Activated T-helper 1 cell treated with anti-CD3 and anti-CD28 coated beads, Interleukin-12 subunit alpha, Interleukin-12 subunit beta, Interleukin-2, Interleukin-4 antibody, amounts not matched to agents 30 ng/mL and 10 ng/mL and 1 ng/mL, durations not matched to agents 14 hours and 24 hours and 36 hours (primary cell): ENCODE data around the gene TRIM38. TPM values are rescaled to one million over a fixed set of nuclear protein-coding genes. Genes with fewer than 3 reads are reported as not detected.

Experiments
- DNase-seq: peaks from one replicate; pipeline ENCODE4 v3.0.0; 2021; ENCODE audit warnings: low spot score
- H3K27ac Mint-ChIP-seq: one replicate; pipeline ENCODE4 v1.8.0; 2021; ENCODE audit warnings: mild to moderate bottlenecking, mixed read lengths
- H3K27me3 Mint-ChIP-seq: one replicate; pipeline ENCODE4 v1.8.0; 2022; ENCODE audit warnings: mild to moderate bottlenecking, moderate library complexity, mixed read lengths; ENCODE audit not compliant: insufficient read depth
- H3K36me3 Mint-ChIP-seq: one replicate; pipeline ENCODE4 v1.8.0; 2021; ENCODE audit warnings: low read depth, mixed read lengths
- H3K4me1 Mint-ChIP-seq: one replicate; pipeline ENCODE4 v1.8.0; 2021; ENCODE audit warnings: low read depth, mixed read lengths
- H3K4me3 Mint-ChIP-seq: one replicate; pipeline ENCODE4 v1.8.0; 2021; ENCODE audit warnings: mild to moderate bottlenecking, moderate library complexity, mixed read lengths
- H3K9me3 Mint-ChIP-seq: one replicate; pipeline ENCODE4 v1.8.0; 2021; ENCODE audit warnings: mixed read lengths
- intact Hi-C: fragments of 100-400 bp; cut with micrococcal nuclease; formaldehyde crosslinking; loops from one replicate; pipeline ENCODE4 v1.15.1; 2024
- total RNA-seq: library from RNA; stranded (reverse); gene quantifications from 2 replicates; pipeline ENCODE4 v1.2.3, GENCODE V29; 2022

TRIM38 gene, protein sequence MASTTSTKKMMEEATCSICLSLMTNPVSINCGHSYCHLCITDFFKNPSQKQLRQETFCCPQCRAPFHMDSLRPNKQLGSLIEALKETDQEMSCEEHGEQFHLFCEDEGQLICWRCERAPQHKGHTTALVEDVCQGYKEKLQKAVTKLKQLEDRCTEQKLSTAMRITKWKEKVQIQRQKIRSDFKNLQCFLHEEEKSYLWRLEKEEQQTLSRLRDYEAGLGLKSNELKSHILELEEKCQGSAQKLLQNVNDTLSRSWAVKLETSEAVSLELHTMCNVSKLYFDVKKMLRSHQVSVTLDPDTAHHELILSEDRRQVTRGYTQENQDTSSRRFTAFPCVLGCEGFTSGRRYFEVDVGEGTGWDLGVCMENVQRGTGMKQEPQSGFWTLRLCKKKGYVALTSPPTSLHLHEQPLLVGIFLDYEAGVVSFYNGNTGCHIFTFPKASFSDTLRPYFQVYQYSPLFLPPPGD
- 24.5 and 25.3 TPM in 2 replicates for total RNA-seq

DNA sequence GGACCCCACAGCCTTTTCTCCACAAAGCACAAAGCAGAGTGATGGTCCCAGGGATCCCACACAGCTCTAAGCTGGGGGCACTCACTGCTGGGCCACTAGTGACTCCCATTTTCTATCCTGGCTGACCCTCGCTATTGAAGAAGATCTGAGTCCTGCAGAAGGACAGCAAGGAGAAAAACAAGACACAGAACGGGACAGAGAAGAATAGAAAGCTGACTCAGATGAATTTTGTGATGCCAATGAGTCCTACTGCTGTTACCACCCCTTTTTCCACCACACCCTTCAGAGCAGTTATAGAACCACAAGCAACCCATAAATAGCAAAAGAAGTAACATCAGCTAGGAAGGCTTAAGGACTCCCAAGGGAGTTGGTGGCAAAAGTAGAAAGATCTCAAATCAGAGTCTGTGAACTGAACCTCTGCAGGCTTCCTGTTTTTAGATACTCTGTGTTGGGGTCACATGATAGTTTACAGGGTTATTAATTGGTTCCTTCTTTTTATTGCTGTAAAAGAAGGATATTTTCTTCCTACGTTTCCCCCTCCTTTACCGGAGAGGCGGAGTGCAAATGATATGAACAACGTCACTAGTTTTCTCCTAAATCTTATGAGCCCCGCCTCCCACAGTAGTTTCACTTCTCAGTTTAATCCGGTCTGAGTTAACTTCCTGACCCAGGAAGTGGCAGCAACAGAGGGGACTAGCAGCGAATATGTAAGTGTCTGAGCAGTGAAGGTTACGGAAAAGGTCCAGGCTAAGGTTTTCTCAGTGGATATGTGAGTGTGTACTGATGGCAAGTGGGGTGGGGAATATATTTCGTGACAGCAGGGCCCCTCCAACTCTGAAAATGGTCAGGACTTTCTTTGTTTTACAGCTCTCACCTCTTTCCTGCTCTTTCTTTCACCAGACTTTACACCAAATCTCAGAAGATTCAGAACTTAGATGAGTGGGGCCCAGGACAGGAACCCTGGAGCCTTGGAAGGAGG is at the start of gene TRIM38:
Gene TRIM38 (plus strand): TSS at position 654 of the 979 bp plus-strand sequence. CDS start 3,721 bp downstream, outside the sequence.
- Mint-ChIP-seq H3K27me3 (no peaks in the 10 kb centered on the region), H3K27ac (peak within 1 kb of the TSS; percentile 95), H3K4me3 (peak within 1 kb of the TSS; percentile 94), H3K36me3 (peaks cover 43% of the 10 kb centered on the region), H3K9me3 (peaks cover 28% of the 10 kb centered on the region), H3K4me1 (peaks cover 85% of the 10 kb centered on the region)
- DNase-seq: peak; percentile 76
- intact Hi-C loops: loop anchor here (1.0 to 10.0 kb wide), 11 partner anchors 14 to 1028 kb away; partner anchors contain the start of gene RIPOR2

DNA sequence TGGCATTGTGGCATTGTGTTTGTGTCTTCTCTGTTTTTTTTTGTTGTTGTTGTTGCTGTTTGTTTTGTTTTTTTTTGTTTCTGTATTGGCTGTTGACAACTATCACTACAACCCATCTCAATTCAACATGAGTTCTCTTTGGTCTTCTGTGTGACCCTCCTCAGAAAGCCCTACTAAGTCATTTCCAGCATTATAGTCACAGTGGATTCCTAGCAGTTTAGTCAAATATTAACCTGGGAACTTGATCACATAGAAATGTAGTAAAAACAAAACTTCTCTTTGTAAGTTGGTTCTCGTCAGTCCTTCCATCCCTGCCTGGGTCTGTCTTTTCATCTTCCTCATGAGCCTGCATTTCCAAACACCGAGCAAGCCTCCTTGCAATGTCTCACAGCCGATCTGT is 48.9 kb upstream of the TRIM38 start:
- Mint-ChIP-seq H3K27ac (peak overlapping the region; percentile 81), H3K9me3 (peaks cover 10% of the 10 kb centered on the region), H3K4me3 (no peak overlapping the region), H3K27me3 (no peaks in the 10 kb centered on the region), H3K36me3 (peaks cover 1% of the 10 kb centered on the region), H3K4me1 (peaks cover 21% of the 10 kb centered on the region)
- no peak for DNase-seq
- intact Hi-C loops: loop anchor here (5.0 kb wide), 1 partner anchor 49 kb away; the partner anchor contains the start of gene TRIM38

DNA sequence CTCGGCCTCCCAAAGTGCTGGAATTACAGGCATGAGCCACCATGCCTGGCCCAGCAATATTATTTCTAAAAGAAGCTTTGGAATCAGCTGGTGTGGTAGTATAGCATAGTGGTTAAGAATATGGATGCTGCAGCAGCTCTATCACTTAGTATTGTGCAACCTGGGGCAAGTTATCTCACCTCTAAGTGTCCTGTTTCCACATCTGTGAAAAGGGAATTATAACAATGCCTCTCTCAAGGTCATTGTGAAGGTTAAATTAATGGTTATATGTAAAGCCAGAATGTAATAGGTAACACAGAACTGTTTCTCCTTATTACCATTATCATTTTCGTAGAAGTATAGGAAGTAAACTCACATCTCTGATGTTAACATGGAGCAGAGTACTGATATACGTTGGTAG is 46.3 kb upstream of the TRIM38 start:
- H3K9me3 Mint-ChIP-seq: peaks cover 10% of the 10 kb centered on the region
- no peaks in the 10 kb centered on the region for H3K27me3 Mint-ChIP-seq
- no peak for DNase-seq
- H3K27ac Mint-ChIP-seq: no peak overlapping the region
- intact Hi-C loops: no loop called here
- peaks cover 27% of the 10 kb centered on the region for H3K4me1 Mint-ChIP-seq
- H3K4me3 Mint-ChIP-seq: no peak overlapping the region
- H3K36me3 Mint-ChIP-seq: peaks cover 1% of the 10 kb centered on the region

DNA sequence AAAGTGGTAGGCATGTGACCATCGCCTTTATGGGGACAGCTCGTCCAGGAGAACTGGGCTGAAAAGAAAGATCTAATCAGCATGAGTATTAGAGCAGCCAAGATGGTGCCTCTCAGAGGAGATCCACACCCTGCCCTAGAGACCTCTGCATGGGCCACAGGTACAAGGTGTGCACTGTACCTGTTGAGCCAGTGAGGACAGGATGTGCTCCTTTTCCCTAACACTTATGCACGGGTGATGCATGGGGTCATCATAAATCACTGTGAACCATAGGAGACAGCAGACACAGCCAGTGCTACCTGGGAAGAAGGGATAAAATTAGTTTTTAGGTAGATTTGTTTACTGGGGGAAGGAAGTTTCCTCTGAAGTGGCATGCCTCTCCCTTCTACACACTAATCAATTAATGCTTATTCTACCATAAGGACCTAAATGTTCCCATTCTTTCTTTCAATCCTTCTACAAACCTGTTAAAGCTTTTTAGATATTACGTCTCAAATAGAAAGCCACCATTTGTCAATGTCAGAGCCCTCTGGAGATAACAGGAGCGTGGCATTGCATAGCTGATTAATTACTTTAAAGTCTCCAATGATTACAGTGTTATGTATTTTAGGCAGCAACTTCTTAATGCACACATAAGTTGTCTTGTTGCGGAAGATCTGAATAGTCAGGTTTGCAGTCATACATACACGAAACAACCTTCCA is 45.7 kb upstream of the TRIM38 start:
- peaks cover 10% of the 10 kb centered on the region for H3K9me3 Mint-ChIP-seq
- intact Hi-C loops: no loop called here
- H3K36me3 Mint-ChIP-seq: peaks cover 1% of the 10 kb centered on the region
- H3K4me1 Mint-ChIP-seq: peaks cover 27% of the 10 kb centered on the region
- H3K27ac Mint-ChIP-seq: no peak overlapping the region
- no peak for DNase-seq
- H3K4me3 Mint-ChIP-seq: no peak overlapping the region
- no peaks in the 10 kb centered on the region for H3K27me3 Mint-ChIP-seq

DNA sequence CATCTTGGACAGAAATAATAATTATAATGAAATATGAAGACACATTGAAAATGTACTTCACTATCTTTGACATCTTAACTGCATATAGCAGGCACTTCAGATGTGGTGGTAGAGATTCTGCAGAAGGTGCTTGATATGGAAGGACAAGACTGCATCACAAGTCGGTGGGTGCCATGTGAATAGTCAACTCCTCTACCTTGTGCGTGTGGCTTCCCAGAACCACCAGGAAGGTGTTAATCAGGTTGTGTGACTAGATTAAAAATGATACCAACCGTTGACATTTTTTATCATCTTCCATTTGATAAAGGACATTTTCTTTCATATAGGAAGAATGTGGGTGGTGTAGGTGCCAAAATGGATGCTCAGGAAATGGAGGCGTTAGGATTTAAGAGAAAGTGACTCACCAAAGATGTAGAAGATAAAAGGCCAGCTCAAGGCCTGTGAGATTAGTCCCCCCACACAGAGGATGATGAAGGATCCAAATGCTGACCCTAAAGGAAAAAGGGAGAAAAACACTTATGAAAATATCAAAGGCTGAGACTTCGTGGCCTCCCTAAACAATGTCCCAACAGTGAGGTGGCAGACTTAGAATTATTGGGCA is 44.4 kb upstream of the TRIM38 start:
- intact Hi-C loops: loop anchor here (2.0 kb wide), 1 partner anchor 27 kb away; no protein-coding TSS in a partner anchor
- DNase-seq: no peak
- peak overlapping the region; percentile 35 for H3K27ac Mint-ChIP-seq

DNA sequence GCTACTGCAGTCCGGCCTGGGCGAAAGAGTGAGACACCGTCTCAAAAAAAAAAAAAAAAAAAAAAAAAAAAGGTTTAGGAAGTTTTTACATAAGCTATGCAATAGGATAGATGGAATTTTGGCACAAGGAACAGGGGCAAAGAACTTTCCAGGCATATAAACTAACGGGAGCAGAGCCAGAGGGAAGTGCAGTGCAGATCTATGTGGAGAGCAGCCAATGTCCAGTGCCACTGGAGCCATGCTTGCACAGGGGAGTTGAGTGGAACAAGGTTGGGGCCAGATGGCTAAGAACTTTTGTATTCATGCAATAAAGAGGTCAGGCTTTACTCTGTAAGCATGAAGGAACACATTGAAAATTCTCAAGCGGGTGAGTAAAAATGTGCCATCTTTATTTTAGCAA is 42.9 kb upstream of the TRIM38 start:
- H3K36me3 Mint-ChIP-seq: no peaks in the 10 kb centered on the region
- H3K27me3 Mint-ChIP-seq: no peaks in the 10 kb centered on the region
- no peak for DNase-seq
- peaks cover 17% of the 10 kb centered on the region for H3K4me1 Mint-ChIP-seq
- peaks cover 10% of the 10 kb centered on the region for H3K9me3 Mint-ChIP-seq
- no peak overlapping the region for H3K4me3 Mint-ChIP-seq
- intact Hi-C loops: loop anchor here (2.0 kb wide), 1 partner anchor 25 kb away; no protein-coding TSS in a partner anchor
- H3K27ac Mint-ChIP-seq: no peak overlapping the region

More for the DNA sequence above, 44.4 kb upstream of the TRIM38 start:
- Mint-ChIP-seq H3K9me3 (peaks cover 10% of the 10 kb centered on the region), H3K4me1 (peaks cover 27% of the 10 kb centered on the region), H3K27me3 (no peaks in the 10 kb centered on the region), H3K36me3 (peaks cover 1% of the 10 kb centered on the region), H3K4me3 (no peak overlapping the region)

DNA sequence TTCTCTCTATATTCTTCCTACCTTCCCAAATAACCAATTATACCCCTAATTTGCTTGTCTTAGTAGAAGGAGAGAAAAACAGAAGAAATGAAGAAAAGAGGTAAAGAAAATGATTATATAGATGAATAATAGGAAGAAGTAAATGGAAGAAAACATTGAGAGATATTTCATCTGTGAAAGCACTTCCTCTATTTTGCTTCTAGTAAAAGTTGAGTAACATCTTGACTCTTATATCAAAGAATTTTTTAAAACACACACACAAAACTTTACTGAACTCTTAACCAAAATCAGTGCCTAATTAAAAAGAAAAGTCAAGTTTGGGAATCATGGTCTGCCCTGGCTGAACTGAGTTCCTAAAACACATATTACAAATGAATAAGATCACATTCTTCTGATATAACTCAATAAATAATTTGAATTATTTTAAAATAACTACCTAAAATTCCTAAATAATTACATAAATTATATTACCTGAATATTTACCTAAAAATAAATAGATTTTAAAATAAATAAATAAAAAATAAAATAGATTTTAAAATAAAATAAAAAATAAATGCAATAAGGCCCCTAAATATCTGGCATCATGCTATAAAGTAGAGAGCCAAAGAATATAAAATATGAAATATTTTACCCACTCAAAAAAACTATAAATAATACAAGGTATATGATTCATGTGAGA is 40.9 kb upstream of the TRIM38 start:
- H3K4me1 Mint-ChIP-seq: peaks cover 17% of the 10 kb centered on the region
- no peaks in the 10 kb centered on the region for H3K36me3 Mint-ChIP-seq
- no peak overlapping the region for H3K27ac Mint-ChIP-seq
- intact Hi-C loops: no loop called here
- no peaks in the 10 kb centered on the region for H3K27me3 Mint-ChIP-seq
- H3K4me3 Mint-ChIP-seq: no peak overlapping the region
- H3K9me3 Mint-ChIP-seq: peaks cover 10% of the 10 kb centered on the region
- no peak for DNase-seq

DNA sequence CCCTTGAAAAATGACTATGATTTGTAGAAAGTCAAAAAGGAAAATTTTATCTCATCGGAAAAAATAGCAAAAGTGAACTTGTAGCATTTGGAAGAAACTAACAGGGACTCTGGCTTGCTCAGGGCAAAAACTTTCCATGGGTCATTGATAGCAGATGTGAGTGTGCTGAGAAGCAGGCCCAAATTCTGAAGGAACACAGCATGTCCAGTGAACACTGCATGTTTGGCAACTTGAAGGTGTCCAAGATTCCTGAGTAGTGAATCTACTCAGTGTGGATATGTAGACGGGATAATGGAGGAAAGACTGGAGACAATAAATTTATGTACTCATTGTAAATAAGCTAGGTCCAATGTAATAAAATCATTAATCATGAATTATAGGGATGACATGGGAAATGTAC is 40.3 kb upstream of the TRIM38 start:
- DNase-seq: no peak
- Mint-ChIP-seq H3K27me3 (no peaks in the 10 kb centered on the region), H3K4me1 (peaks cover 23% of the 10 kb centered on the region), H3K9me3 (peaks cover 10% of the 10 kb centered on the region), H3K4me3 (no peak overlapping the region), H3K36me3 (no peaks in the 10 kb centered on the region), H3K27ac (no peak overlapping the region)
- intact Hi-C loops: no loop called here

DNA sequence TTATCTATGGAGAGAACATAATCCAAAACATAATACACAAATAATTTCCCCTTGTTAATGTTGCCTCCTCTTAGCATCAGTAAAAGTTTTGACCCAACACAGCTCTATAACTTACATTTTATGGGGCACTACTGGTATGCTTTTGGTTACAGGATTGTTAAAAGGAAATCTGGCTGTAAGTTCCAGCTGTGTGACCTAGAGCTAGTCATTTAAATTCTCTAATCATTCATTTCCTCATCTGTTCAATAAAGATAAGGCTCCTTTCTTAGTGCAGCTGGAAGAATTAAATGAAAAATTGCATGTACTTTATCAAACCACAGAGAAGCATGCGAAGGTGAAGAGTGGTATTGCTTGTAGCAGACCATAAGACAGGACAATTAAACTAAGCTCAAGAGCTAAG is 36.7 kb upstream of the TRIM38 start:
- intact Hi-C loops: no loop called here
- Mint-ChIP-seq H3K36me3 (no peaks in the 10 kb centered on the region), H3K9me3 (no peaks in the 10 kb centered on the region), H3K27me3 (no peaks in the 10 kb centered on the region), H3K27ac (no peak overlapping the region), H3K4me1 (peaks cover 13% of the 10 kb centered on the region), H3K4me3 (no peak overlapping the region)
- DNase-seq: no peak

DNA sequence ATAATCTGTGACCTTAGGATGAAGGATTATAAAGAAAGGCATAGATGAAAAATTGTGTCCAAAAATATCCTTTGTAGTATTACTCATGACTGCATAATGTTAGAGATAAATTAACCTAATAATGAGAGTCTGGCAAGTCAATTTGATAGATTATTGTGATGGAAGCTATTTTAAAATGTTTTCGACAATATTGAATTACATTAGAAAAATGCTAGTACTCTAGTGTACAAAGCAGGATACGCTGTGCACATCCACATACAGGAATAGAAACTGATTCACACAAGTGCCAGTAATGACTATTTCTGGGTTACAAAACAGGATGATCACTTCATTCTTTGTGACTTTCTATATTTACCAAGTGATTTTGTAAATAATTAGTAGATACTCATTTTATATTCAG is 35.4 kb upstream of the TRIM38 start:
- Mint-ChIP-seq H3K27ac (no peak overlapping the region), H3K4me3 (no peak overlapping the region), H3K36me3 (no peaks in the 10 kb centered on the region), H3K9me3 (no peaks in the 10 kb centered on the region), H3K4me1 (peaks cover 11% of the 10 kb centered on the region), H3K27me3 (no peaks in the 10 kb centered on the region)
- intact Hi-C loops: no loop called here
- no peak for DNase-seq

DNA sequence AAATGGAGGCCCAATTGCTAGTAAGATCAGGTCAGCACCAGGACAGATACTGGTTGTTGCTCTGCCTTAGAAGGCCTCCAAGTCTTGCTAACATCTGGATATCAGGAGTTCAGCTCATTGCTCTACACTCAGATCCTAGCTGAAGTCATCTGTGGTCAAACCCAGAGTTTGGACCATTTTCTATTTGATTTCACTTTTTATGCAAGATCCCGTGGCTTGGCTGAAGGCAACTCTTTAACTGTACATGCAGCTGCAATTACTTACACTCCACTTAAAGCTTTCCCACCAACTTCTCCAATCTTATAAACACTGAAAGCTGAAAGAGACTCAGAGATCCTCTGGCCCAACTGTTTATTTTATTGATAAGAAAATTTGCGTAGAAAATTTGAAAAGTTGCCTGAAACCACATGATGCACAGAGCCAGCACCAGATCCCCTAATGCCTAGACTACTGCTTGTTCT is 34.8 kb upstream of the TRIM38 start:
- Mint-ChIP-seq H3K27me3 (no peaks in the 10 kb centered on the region), H3K9me3 (no peaks in the 10 kb centered on the region), H3K27ac (no peak overlapping the region), H3K36me3 (no peaks in the 10 kb centered on the region), H3K4me3 (no peak overlapping the region), H3K4me1 (peaks cover 11% of the 10 kb centered on the region)
- no peak for DNase-seq
- intact Hi-C loops: no loop called here
